Astrocyte (in vitro differentiated cells and primary cell): ENCODE data around the gene EIF3L. TPM values are rescaled to one million over a fixed set of nuclear protein-coding genes. Genes with fewer than 3 reads are reported as not detected.

Source experiments
- DNase-seq: peaks from one replicate; pipeline ENCODE4 v3.0.0-alpha.2; 2010; ENCODE audit warnings: low read depth
- FAIRE-seq: peaks from 2 replicates; lab custom pipeline; 2011; peaks lifted over from hg19 to GRCh38; lab: Jason Lieb, UNC
- H2AFZ ChIP-seq: 2 replicates; pipeline ENCODE4 v1.6.0; 2012; ENCODE audit warnings: low read depth, low read length, inconsistent platforms
- H3K27ac ChIP-seq: 2 replicates; pipeline ENCODE4 v1.5.1; 2011; ENCODE audit warnings: low read depth, low read length, inconsistent platforms
- H3K27me3 ChIP-seq: 2 replicates; pipeline ENCODE4 v1.6.0; 2011; ENCODE audit warnings: low read length, inconsistent platforms; ENCODE audit not compliant: insufficient read depth
- H3K36me3 ChIP-seq: 2 replicates; pipeline ENCODE4 v1.5.1; 2011; ENCODE audit warnings: low read length, inconsistent platforms; ENCODE audit not compliant: insufficient read depth
- H3K4me1 ChIP-seq: 2 replicates; pipeline ENCODE4 v1.5.1; 2011; ENCODE audit warnings: low read length, inconsistent platforms; ENCODE audit not compliant: insufficient read depth
- H3K4me2 ChIP-seq: 2 replicates; pipeline ENCODE4 v1.6.0; 2012; ENCODE audit warnings: low read length, inconsistent platforms
- H3K4me3 ChIP-seq: 2 replicates; pipeline ENCODE4 v1.5.1; 2011; ENCODE audit warnings: low read depth, mild to moderate bottlenecking, low read length, inconsistent platforms; ENCODE audit not compliant: insufficient read depth
- H3K79me2 ChIP-seq: 2 replicates; pipeline ENCODE4 v1.6.0; 2012; ENCODE audit warnings: mild to moderate bottlenecking, low read length, inconsistent platforms; ENCODE audit not compliant: insufficient read depth
- H3K9ac ChIP-seq: 2 replicates; pipeline ENCODE4 v1.6.0; 2012; ENCODE audit warnings: mild to moderate bottlenecking, low read length, inconsistent platforms
- H3K9me3 ChIP-seq: 2 replicates; pipeline ENCODE4 v1.5.1; 2012; ENCODE audit warnings: low read depth, mild to moderate bottlenecking, low read length, inconsistent platforms; ENCODE audit not compliant: insufficient read depth
- H4K20me1 ChIP-seq: 2 replicates; pipeline ENCODE4 v1.6.0; 2012; ENCODE audit warnings: low read length, inconsistent platforms; ENCODE audit not compliant: insufficient read depth
- H3K27ac Mint-ChIP-seq: one replicate; pipeline ENCODE4 v1.8.0; 2021; ENCODE audit warnings: mild to moderate bottlenecking, mixed read lengths; ENCODE audit not compliant: unreplicated experiment
- H3K27me3 Mint-ChIP-seq: one replicate; pipeline ENCODE4 v1.8.0; 2021; ENCODE audit warnings: low read depth, mixed read lengths; ENCODE audit not compliant: unreplicated experiment
- H3K36me3 Mint-ChIP-seq: one replicate; pipeline ENCODE4 v1.8.0; 2021; ENCODE audit warnings: low read depth, mixed read lengths; ENCODE audit not compliant: unreplicated experiment
- H3K4me1 Mint-ChIP-seq: one replicate; pipeline ENCODE4 v1.8.0; 2021; ENCODE audit warnings: low read depth, mixed read lengths; ENCODE audit not compliant: unreplicated experiment
- H3K4me3 Mint-ChIP-seq: one replicate; pipeline ENCODE4 v1.8.0; 2021; ENCODE audit warnings: mild to moderate bottlenecking, moderate library complexity, mixed read lengths; ENCODE audit not compliant: unreplicated experiment
- H3K9me3 Mint-ChIP-seq: one replicate; pipeline ENCODE4 v1.8.0; 2021; ENCODE audit warnings: mild to moderate bottlenecking, mixed read lengths; ENCODE audit not compliant: unreplicated experiment
- CTCF ChIP-seq: IDR thresholded peaks from 2 replicates; pipeline ENCODE4 v1.5.1; 2011; ENCODE audit warnings: low read depth, mild to moderate bottlenecking, inconsistent platforms, low read length, moderate library complexity; ENCODE audit not compliant: insufficient read depth
- EZH2 ChIP-seq: IDR thresholded peaks from 2 replicates; pipeline ENCODE4 v1.6.1; 2012; ENCODE audit warnings: mild to moderate bottlenecking, low read length, inconsistent platforms; ENCODE audit not compliant: insufficient read depth
- total RNA-seq: library from RNA; stranded (reverse); gene quantifications from 2 replicates; pipeline ENCODE4 v1.2.1, GENCODE V29; 2021

Gene EIF3L
- total RNA-seq, 1 donor from 2014 or later: 323 TPM

GRCh38 chr22:37905534-37906363, 56.5 kb downstream of the EIF3L start, which contains the start of gene MICALL1:
Gene MICALL1, plus strand, starts transcription at chr22:37906297. Its CDS starts 126 bp downstream, at chr22:37906423.
- no peaks in the 10 kb centered on the region for H3K36me3 ChIP-seq
- no peaks in the 10 kb centered on the region for H3K27me3 Mint-ChIP-seq
- H2AFZ ChIP-seq: peak within 1 kb of the TSS; percentile 73
- H3K9ac ChIP-seq: peak within 1 kb of the TSS; percentile 88
- H3K4me1 Mint-ChIP-seq: peaks cover 38% of the 10 kb centered on the region
- peak within 1 kb of the TSS; percentile 100 for H3K4me2 ChIP-seq
- H3K36me3 Mint-ChIP-seq: peaks cover 7% of the 10 kb centered on the region
- H3K79me2 ChIP-seq: peaks cover 44% of the 10 kb centered on the region
- H3K4me3 ChIP-seq: peak within 1 kb of the TSS; percentile 84
- peak within 1 kb of the TSS; percentile 99 for H3K27ac Mint-ChIP-seq
- no peaks in the 10 kb centered on the region for H3K9me3 ChIP-seq
- TF ChIP-seq EZH2: no peak
- H4K20me1 ChIP-seq: peaks cover 35% of the 10 kb centered on the region
- DNase-seq (peak; percentile 52), FAIRE-seq (no peak)
- H3K4me3 Mint-ChIP-seq: peak within 1 kb of the TSS; percentile 85
- no peaks in the 10 kb centered on the region for H3K9me3 Mint-ChIP-seq
- H3K27ac ChIP-seq: peak within 1 kb of the TSS; percentile 99
- peaks cover 32% of the 10 kb centered on the region for H3K4me1 ChIP-seq
- no peaks in the 10 kb centered on the region for H3K27me3 ChIP-seq

DNA sequence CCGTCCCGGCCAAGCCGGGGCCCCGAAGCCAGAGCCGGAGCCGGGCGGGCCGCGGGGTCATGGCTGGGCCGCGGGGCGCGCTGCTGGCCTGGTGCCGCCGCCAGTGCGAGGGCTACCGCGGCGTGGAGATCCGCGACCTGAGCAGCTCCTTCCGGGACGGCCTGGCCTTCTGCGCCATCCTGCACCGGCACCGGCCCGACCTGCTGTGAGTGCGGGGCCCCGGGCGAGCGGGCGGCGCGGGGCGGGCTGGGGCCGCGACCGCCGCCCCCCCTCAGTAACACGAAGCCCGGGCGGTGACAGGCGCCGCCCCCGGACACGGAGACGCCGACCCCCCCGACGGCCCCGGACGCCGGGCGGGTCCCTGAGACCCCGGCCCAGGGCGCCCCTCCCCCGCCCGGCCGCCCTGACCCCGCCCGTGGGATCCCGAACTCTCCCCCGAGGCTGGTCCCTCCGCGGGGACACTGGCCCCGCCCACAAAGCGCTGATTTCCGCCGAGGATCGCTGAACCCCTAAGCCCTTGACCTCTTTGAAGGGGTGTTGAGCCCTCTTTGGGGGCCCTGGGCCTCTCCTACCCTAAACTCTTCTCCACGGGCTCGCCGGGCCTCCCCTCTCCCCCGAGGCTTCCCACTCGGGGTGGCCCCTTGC, 57.3 kb downstream of the EIF3L start:
- Histone ChIP-seq H3K4me3 (peak overlapping the region; percentile 84), H3K36me3 (no peaks in the 10 kb centered on the region), H3K4me2 (peak overlapping the region; percentile 100), H4K20me1 (peaks cover 43% of the 10 kb centered on the region), H3K9ac (peak overlapping the region; percentile 88), H3K27ac (peak overlapping the region; percentile 99), H2AFZ (peak overlapping the region; percentile 7), H3K9me3 (no peaks in the 10 kb centered on the region), H3K4me1 (peaks cover 35% of the 10 kb centered on the region), H3K79me2 (peaks cover 52% of the 10 kb centered on the region), H3K27me3 (no peaks in the 10 kb centered on the region)
- Mint-ChIP-seq H3K36me3 (peaks cover 7% of the 10 kb centered on the region), H3K4me1 (peaks cover 44% of the 10 kb centered on the region), H3K4me3 (peak overlapping the region; percentile 85), H3K9me3 (no peaks in the 10 kb centered on the region), H3K27ac (peak overlapping the region; percentile 87), H3K27me3 (no peaks in the 10 kb centered on the region)
- no peak for DNase-seq
- TF ChIP-seq CTCF (no peak), EZH2 (no peak)
- FAIRE-seq: no peak
